Activated CD8-positive, alpha-beta memory T cell treated with anti-CD3 and anti-CD28 coated beads, Interleukin-2, amount 50 U/mL, for 24 hours (primary cell): Measurements from ENCODE around the gene CPT1C.
"Not testable (repeated sequence)": the region's sequence is repeated elsewhere in the genome, so short reads cannot be mapped to it uniquely, and the experiment has no call there.

Experiments
- DNase-seq: peaks from one replicate; pipeline ENCODE4 v3.0.0-alpha.2; 2020; ENCODE audit errors: extremely low read depth

CPT1C gene

GRCh38 chr19:49704888-49705642 lies 14.1 kb downstream of the CPT1C start:
- no peak for DNase-seq

GRCh38 chr19:49705919-49706318 lies 15.0 kb downstream of the CPT1C start:
- DNase-seq, result no peak

GRCh38 chr19:49710372-49710951 lies 19.5 kb downstream of the CPT1C start:
- no peak for DNase-seq

DNA sequence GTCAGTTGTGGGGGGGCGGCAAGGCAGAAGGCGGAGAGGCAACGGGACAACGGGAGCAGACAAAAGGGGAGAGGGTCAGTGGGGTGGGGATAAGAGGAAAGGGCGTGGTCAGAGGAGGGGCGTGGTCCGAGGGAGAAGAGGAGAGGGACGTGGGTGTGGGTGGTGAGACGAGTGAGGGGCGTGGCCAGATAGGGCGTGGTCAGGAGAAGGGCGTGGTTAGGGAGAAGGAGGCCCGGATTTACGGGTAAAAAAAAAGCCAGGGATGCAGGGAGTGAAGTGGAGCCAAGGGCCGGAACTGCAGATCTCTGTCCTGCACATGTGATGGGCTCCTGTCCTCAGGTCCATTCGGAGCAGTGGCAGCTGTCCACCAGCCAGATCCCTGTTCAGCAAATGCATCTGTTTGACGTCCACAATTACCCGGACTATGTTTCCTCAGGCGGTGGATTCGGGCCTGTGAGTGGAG lies 21.5 kb downstream of the CPT1C start:
- no peak for DNase-seq

DNA sequence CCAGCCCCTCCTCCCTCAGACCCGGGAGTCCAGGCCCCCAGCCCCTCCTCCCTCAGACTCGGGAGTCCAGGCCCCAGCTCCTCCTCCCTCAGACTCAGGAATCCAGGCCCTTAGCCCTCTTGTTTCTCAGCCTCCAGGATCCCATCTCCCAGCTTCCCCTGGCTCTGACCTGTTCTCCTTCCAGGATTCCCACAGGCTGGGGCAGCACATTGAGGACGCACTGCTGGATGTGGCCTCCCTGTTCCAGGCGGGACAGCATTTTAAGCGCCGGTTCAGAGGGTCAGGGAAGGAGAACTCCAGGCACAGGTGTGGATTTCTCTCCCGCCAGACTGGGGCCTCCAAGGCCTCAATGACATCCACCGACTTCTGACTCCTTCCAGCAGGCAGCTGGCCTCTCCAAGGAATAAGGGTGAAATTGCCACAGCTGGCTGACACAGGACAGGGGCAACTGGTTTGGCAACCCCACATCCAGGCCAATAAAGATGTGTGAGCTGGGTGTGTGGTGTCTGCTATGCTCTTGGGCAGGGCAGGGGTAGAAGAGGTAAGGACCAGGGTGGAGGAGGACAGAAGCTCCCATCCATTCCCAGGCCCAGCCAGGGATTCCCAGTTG lies 22.4 kb downstream of the CPT1C start:
- DNase-seq, result no peak

GRCh38 chr19:49716154-49716553 lies 25.2 kb downstream of the CPT1C start:
- no peak for DNase-seq

DNA sequence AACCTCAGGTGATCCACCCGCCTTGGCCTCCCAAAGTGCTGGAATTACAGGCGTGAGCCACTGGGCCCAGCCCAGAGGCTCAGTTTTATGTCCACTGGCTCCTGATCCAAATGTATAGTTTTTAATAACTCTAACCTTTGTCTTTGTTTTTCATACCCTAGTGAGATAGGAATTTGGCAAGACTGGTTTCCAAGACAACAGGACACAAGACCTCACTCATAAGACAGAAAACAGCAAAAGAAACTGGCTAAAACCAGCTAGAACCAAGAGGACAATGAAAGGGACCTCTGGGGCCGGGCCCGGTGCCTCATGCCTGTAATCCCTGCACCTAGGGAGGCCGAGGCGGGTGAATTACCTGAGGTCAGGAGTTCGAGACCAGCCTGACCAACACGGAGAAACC lies 27.6 kb downstream of the CPT1C start:
- no peak for DNase-seq

- no peak for DNase-seq
Observed at GRCh38 chr19:49718991-49719390, 28.1 kb downstream of the CPT1C start.

DNA sequence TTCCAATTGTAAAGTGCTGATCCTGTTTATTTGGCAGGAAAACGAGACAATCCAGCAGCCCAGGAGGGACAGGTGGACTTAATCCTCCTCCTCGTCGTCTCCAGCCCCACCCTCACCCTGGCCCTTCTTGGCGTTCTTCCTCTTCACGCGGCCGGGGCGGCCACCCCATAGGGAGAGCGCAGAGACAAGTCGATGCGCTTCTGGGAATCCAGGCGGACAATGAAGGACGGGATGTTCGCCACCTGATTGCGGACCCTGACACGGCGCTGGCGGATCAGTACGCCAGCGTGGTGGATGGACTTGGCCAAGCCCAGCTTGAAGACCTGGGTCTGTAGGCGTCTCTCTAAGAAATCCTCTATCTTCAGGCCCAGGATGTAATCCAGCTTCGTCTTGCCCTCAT lies 28.5 kb downstream of the CPT1C start:
- not testable (repeated sequence) for DNase-seq

- no peak for DNase-seq
Observed at GRCh38 chr19:49727217-49728030, 36.5 kb downstream of the CPT1C start.

- no peak for DNase-seq
Observed at GRCh38 chr19:49730166-49730565, 39.2 kb downstream of the CPT1C start.

DNA sequence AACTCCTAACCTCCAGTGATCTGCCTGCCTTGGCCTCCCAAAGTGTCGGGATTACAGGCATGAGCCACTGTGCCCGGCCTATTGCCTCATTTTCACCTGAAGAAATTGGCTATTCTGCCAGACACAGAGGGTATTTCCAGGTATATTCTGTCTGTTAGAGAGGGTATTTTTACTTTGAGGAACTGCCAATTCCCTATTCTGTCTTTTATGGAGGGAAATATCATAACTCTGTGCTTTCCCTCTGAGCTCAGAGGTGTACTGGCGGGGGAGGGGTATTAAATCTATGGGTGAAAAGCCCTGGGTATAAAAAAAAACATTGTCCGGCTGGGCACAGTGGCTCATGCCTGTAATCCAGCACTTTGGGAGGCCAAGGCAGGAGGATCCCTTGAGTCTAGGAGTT lies 47.4 kb downstream of the CPT1C start:
- DNase-seq, result no peak

- DNase-seq, result no peak
Observed at GRCh38 chr19:49739098-49739497, 48.2 kb downstream of the CPT1C start.

DNA sequence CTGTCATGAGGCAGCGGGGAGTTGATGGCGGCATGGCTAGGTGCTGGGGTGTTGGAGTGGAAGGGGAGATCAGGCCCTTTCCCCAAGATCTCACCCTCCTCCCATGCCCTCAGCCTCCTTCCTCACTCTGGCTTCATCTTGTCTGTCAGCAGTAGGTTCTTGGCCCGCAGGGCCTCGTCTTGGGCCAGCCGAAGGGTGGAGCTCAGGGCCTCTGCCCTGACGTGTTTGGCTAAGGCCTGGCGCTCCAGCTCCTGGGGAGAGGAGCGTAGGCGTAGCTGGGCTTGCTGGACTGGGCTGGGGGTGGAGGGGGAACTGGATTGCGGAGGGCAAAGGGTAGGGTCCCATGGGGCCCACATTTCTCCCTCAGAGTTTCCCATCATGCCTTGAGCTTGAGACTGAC lies 49.0 kb downstream of the CPT1C start:
- DNase-seq, result no peak

DNA sequence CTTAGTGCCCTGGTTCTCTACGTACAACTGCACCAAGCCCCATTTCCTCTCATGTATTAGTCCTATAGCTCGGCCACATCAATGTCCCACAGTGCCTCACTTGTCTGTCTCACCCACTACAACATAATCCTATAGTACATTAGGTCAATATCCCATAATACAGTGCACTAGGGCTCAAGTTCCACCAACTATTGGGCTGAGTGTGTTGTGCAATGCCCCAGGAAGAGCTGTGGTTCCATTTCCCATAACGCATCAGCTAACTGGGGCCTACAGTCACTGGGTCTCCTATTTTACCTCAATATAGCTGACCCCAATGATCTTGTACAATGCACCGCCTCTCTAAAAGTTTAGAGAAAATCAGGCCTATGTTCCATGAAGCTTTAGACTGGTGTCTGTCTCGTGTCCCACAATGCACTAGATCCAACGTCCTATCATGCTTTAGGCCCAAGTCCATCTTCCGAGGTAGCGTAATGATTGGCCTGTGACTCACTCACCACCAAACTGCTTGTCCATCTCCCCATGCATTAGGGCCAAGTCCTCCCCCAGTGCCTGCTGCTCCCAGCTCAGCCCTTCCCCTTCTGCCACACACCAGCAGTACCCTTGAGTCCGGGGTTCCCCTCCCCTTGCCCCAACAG lies 50.4 kb downstream of the CPT1C start:
- no peak for DNase-seq

DNA sequence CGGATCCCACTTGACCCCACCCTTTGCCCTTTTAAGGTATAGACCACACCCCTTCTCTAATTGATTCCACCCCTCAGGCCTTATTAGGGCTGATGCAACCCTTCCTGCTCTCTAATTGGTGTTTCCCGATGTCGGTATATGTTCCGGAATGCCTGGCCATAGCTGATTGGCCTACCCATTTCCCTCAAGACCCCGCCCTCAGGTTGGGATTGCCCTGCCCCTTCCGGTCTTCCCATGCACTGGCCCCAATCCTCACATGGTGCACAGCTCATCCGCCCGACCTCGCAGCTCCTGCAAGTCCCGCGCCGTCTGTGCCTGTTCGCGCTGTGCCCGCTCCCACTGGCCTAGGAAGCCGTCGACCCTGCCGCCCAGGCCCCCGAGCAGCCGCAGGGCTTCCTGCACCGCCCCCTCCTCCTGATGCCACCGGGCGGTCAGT lies 54.0 kb downstream of the CPT1C start:
- DNase-seq, result no peak

GRCh38 chr19:49746206-49746958 lies 55.5 kb downstream of the CPT1C start:
- peak; percentile 12 for DNase-seq

DNA sequence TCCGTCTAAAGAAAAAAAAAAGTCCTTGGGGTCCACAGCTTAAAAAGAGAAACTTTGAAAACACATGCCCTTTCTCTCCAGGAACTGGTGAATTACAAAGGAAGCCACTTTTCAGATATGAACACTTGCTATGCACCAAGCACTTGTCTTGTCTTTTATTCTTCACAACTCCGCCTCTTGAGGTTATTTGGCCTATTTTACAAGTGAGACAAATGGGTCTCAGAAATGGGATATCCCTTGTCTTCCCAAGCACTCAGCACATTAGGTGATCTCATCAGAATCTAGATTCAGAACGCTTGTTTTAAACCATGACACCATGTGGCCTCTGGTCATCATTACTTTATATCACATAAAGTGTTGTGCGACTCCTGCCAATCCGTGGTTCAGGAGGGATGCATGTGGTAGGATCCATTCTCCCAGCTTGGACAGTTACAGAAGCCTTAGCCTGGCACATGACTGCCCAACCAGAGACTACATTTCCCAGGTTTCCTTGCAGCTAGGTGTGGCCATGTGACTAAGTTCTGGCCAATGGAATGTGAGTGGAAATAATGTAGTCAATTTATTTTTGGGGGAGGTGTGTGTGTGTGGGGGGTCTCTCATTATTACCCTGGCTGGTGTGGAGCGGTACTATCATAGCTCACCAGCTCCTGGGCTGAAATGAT lies 58.3 kb downstream of the CPT1C start:
- DNase-seq, result no peak

DNA sequence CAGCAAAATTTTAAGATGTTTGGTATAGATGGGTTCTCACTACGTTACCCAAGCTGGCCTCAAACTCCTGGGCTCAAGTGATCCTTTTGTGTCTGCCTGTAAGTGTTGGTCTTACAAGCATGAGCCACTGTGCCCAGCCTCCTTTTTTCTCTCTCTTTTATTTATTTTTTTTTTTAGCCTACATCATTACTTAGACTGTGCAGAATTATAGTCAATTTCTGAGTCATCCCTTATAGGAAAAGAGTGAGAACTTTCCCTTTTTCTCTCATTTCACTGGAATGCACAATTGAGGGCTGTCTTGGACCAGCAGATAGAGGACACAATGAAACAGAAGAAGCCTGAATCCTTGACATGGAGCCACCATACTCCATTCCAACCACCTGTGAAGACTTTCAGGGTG lies 58.9 kb downstream of the CPT1C start:
- no peak for DNase-seq

DNA sequence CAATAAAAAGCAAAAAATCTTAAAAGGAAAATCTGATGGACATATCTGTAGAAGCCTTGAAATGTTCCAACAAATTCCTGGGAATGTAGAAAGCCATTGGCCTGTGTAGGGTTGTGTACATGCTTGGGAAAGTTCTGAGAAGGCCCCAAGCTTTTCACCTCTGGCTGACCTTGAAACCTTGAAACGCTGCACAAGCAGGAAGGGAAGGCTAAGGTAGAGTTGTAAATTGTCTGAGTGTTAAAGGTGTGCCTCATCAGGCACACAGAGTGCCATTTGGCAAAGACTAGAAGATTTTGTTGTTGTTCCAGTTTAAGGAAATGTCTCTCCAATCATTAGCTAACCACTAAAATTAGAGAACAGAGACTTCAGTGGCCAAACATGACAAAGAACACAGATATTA lies 61.8 kb downstream of the CPT1C start:
- no peak for DNase-seq

GRCh38 chr19:49755956-49756355 lies 65.0 kb downstream of the CPT1C start:
- no peak for DNase-seq
